Calu3 (cell line): ENCODE measurements around the gene KRTAP17-1. TPM values are rescaled to one million over a fixed set of nuclear protein-coding genes. Genes with fewer than 3 reads are reported as not detected.

Experiments
- BruUV-seq: library from RNA; stranded (reverse); fragments of 400-500 nt; replicated peaks from 2 replicates; lab custom pipeline; 2021; lab: Mats Ljungman, UMichigan
- CTCF ChIA-PET: fragments of 300-600 bp; sonication (Branson Sonifier 250); formaldehyde crosslinking; loops from one replicate; lab custom pipeline; 2022; ENCODE audit warnings: antibody characterized with exemption; lab: Charles Lee
- DNase-seq: peaks from one replicate; pipeline ENCODE4 v3.0.0; 2022
- H3K27ac Mint-ChIP-seq: one replicate; pipeline ENCODE4 v1.8.0; 2022; ENCODE audit warnings: mixed read lengths; ENCODE audit not compliant: unreplicated experiment
- H3K27me3 Mint-ChIP-seq: one replicate; pipeline ENCODE4 v1.8.0; 2022; ENCODE audit warnings: mixed read lengths; ENCODE audit not compliant: unreplicated experiment
- H3K36me3 Mint-ChIP-seq: one replicate; pipeline ENCODE4 v1.8.0; 2022; ENCODE audit warnings: mild to moderate bottlenecking, moderate library complexity, mixed read lengths; ENCODE audit not compliant: insufficient read depth, unreplicated experiment
- H3K4me1 Mint-ChIP-seq: one replicate; pipeline ENCODE4 v1.8.0; 2022; ENCODE audit warnings: mild to moderate bottlenecking, low read depth, mixed read lengths; ENCODE audit not compliant: unreplicated experiment
- H3K4me3 Mint-ChIP-seq: one replicate; pipeline ENCODE4 v1.8.0; 2022; ENCODE audit warnings: mild to moderate bottlenecking, low read depth, moderate library complexity, mixed read lengths; ENCODE audit not compliant: unreplicated experiment
- H3K9me3 Mint-ChIP-seq: one replicate; pipeline ENCODE4 v1.8.0; 2022; ENCODE audit warnings: low read depth, mixed read lengths; ENCODE audit not compliant: unreplicated experiment
- intact Hi-C: fragments of 100-400 bp; cut with micrococcal nuclease; formaldehyde crosslinking; loops from one replicate; pipeline ENCODE4 v1.10.0; 2022; ENCODE audit not compliant: unreplicated experiment
- total RNA-seq: library from RNA; stranded (reverse); gene quantifications from 2 replicates; pipeline ENCODE4 v1.2.3, GENCODE V29; 2022
- TF ChIP-seq, protein P1 (sequence below): fragments of 200-600 bp; IDR thresholded peaks from one replicate; pipeline ENCODE4 v1.8.0; 2022; ENCODE audit warnings: antibody characterized with exemption; ENCODE audit not compliant: unreplicated experiment

Gene KRTAP17-1
- total RNA-seq, 1 experiment from 2014 or later = not detected

DNA sequence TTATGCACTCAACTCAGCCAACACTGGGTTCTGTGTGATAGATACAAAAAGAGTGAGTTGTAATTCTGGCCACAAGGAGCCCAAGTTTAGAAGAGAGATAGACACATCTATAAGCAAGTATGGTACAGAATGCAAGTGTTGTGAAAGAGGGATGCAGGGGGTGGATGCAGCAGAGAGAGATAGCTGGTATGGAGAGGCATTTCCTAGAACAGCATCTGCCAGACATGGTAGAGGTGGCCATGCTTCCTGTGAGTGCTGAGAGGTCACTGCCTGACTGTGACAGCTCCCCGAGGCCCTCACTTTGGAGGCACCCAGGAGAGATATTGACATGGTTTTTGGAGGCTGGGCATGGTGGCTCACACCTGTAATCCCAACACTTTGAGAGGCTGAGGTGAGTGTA, 4.4 kb downstream of the KRTAP17-1 start:
- no peak overlapping the region for H3K27ac Mint-ChIP-seq
- no peaks in the 10 kb centered on the region for H3K36me3 Mint-ChIP-seq
- TF ChIP-seq, protein P1, sequence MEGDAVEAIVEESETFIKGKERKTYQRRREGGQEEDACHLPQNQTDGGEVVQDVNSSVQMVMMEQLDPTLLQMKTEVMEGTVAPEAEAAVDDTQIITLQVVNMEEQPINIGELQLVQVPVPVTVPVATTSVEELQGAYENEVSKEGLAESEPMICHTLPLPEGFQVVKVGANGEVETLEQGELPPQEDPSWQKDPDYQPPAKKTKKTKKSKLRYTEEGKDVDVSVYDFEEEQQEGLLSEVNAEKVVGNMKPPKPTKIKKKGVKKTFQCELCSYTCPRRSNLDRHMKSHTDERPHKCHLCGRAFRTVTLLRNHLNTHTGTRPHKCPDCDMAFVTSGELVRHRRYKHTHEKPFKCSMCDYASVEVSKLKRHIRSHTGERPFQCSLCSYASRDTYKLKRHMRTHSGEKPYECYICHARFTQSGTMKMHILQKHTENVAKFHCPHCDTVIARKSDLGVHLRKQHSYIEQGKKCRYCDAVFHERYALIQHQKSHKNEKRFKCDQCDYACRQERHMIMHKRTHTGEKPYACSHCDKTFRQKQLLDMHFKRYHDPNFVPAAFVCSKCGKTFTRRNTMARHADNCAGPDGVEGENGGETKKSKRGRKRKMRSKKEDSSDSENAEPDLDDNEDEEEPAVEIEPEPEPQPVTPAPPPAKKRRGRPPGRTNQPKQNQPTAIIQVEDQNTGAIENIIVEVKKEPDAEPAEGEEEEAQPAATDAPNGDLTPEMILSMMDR = no peak
- peaks cover 8% of the 10 kb centered on the region for H3K4me1 Mint-ChIP-seq
- peaks cover 22% of the 10 kb centered on the region for H3K27me3 Mint-ChIP-seq
- BruUV-seq = no TSS peak
- H3K4me3 Mint-ChIP-seq = no peak overlapping the region
- H3K9me3 Mint-ChIP-seq = no peaks in the 10 kb centered on the region
- DNase-seq = no peak
- CTCF ChIA-PET = no interaction called here
- intact Hi-C loops = no loop called here

DNA sequence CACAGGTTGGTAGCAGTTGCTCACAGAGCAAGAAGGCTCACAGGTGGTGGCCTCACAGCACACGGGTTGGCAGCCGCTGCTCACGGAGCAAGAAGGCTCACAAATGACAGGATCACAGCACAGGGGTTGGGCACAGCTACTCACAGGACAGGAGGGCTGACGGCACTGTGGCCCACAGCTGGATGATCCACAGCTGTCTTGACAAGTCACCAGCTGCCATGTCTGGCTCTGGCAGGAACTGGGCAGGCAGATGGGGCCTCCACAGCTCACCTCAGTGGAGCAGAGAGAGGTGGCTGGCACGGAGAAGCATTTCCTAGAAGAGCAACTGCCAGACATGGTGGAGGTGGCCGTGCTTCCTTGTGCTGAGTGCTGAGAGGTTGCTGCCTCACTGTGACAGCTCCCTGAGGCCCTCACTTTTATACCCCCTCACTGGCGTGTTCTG, 6.6 kb downstream of the KRTAP17-1 start, which contains the start of gene KRTAP16-1:
KRTAP16-1 (minus strand) TSS at position 392 of the 442 bp plus-strand sequence; CDS start at position 336, 56 bp downstream.
- intact Hi-C loops = no loop called here
- no peak for DNase-seq
- Mint-ChIP-seq H3K36me3 (no peaks in the 10 kb centered on the region), H3K4me3 (no peak within 1 kb of the TSS), H3K9me3 (no peaks in the 10 kb centered on the region), H3K4me1 (peaks cover 8% of the 10 kb centered on the region), H3K27ac (no peak within 1 kb of the TSS), H3K27me3 (peaks cover 22% of the 10 kb centered on the region)
- TF ChIP-seq, protein P1 = no peak
- CTCF ChIA-PET = no interaction called here
- BruUV-seq = no TSS peak

DNA sequence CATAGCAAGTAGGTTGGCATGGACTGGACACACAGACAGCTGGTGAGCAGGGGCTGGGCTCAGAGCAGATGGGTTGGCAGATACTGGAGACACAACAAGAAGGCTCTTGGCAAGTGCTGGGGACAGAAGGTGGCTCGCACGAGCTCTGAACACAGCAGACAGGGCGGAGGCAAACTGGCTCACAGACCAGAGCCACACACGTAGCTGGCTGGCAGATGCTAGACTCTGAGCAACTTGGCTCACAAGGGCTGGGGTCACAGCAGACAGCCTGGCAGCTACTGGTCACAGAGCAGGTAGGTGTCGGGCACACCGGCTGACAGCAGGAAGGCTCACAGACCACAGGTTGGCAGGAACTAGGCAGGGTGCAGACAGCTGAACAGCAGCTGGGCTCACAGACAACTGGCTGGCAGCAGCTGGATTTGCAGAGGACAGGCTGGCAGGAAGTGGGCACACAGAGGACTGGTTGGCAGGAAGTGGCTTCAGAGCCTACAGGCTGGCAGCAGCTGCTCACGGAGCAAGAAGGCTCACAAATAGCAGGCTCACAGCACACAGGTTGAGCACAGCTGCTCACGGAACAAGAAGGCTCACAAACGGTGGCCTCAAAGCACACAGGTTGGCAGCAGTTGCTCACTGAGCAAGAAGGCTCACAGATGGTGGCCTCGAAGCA, 7.1 kb downstream of the KRTAP17-1 start:
- Mint-ChIP-seq H3K9me3 (no peaks in the 10 kb centered on the region), H3K27me3 (peaks cover 22% of the 10 kb centered on the region), H3K36me3 (no peaks in the 10 kb centered on the region), H3K4me3 (no peak overlapping the region), H3K27ac (no peak overlapping the region), H3K4me1 (peaks cover 8% of the 10 kb centered on the region)
- no peak for DNase-seq
- TF ChIP-seq, protein P1 = no peak
- no TSS peak for BruUV-seq
- intact Hi-C loops = no loop called here
- CTCF ChIA-PET = no interaction called here

DNA sequence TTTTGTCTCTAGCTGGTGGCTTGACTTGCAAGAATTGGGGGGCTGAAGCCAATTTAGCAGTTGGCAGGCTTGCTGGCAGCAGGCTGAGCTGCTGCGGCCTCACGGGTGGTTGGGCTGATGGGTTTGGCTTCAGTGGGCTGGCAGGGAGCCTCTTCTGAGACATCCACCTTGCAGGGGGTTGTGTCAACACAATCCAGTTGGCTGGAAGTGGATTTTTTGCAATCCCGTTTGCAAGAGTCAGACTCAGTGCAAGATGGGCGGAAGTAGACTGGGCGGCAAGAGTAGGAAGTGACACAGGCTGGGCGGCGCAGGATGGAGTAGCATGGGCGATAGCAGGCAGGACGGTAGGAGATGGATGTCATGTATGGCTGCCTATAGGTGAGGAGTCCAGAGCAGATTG, 7.9 kb downstream of the KRTAP17-1 start:
- Mint-ChIP-seq H3K27ac (no peak overlapping the region), H3K4me1 (peaks cover 8% of the 10 kb centered on the region), H3K9me3 (no peaks in the 10 kb centered on the region), H3K27me3 (peaks cover 22% of the 10 kb centered on the region), H3K4me3 (no peak overlapping the region), H3K36me3 (no peaks in the 10 kb centered on the region)
- intact Hi-C loops = no loop called here
- no peak for DNase-seq
- BruUV-seq = no TSS peak
- CTCF ChIA-PET = no interaction called here
- TF ChIP-seq, protein P1 = no peak
